Stimulated activated effector memory CD8-positive, alpha-beta T cell treated with anti-CD3 and anti-CD28 coated beads, Interleukin-12 subunit alpha, Interleukin-12 subunit beta, amount 100 ng/mL, for 72 hours (primary cell): ENCODE measurements around the gene RHEBL1.
A peak's percentile ranks its signal among the peaks of the same experiment; 100 is the strongest.

Source experiments
- ATAC-seq: fragments of 150-1000 bp; cut with Tn5 transposase; 2 replicates; pipeline ENCODE4 v1.10.0; 2021
- DNase-seq, 2 donors: peaks; one replicate each; pipeline ENCODE4 v3.0.0; 2021 to 2022; ENCODE audit warnings: low spot score in 2 of 2
- H3K27ac Mint-ChIP-seq: one replicate; pipeline ENCODE4 v1.8.0; 2022; ENCODE audit warnings: mild to moderate bottlenecking, mixed read lengths
- H3K36me3 Mint-ChIP-seq: one replicate; pipeline ENCODE4 v1.8.0; 2022; ENCODE audit warnings: mild to moderate bottlenecking, mixed read lengths
- H3K4me1 Mint-ChIP-seq: one replicate; pipeline ENCODE4 v1.8.0; 2022; ENCODE audit warnings: mixed read lengths
- H3K4me3 Mint-ChIP-seq: one replicate; pipeline ENCODE4 v1.8.0; 2022; ENCODE audit warnings: mild to moderate bottlenecking, mixed read lengths
- H3K9me3 Mint-ChIP-seq: one replicate; pipeline ENCODE4 v1.8.0; 2022; ENCODE audit warnings: mixed read lengths

The RHEBL1 gene

DNA sequence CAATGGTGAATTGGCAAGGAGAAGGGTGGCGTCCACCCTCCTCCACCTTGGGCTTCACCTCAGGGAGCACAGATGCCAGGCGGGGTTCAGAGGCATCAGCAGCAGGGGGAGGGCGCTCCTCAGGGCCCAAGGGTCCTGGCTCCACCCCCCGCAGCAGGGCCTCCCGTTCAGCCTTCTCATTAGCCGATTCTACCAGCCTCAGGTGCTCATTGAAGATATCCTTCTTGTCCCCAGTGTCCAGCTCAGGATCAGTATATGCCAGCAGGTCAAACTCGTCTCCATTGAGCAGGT is 31.9 kb downstream of the RHEBL1 start:
- ATAC-seq (no peak), DNase-seq (no peak)
- Mint-ChIP-seq H3K9me3 (no peaks in the 10 kb centered on the region), H3K36me3 (peaks cover 92% of the 10 kb centered on the region), H3K4me1 (no peaks in the 10 kb centered on the region), H3K4me3 (no peak overlapping the region), H3K27ac (no peak overlapping the region)

DNA sequence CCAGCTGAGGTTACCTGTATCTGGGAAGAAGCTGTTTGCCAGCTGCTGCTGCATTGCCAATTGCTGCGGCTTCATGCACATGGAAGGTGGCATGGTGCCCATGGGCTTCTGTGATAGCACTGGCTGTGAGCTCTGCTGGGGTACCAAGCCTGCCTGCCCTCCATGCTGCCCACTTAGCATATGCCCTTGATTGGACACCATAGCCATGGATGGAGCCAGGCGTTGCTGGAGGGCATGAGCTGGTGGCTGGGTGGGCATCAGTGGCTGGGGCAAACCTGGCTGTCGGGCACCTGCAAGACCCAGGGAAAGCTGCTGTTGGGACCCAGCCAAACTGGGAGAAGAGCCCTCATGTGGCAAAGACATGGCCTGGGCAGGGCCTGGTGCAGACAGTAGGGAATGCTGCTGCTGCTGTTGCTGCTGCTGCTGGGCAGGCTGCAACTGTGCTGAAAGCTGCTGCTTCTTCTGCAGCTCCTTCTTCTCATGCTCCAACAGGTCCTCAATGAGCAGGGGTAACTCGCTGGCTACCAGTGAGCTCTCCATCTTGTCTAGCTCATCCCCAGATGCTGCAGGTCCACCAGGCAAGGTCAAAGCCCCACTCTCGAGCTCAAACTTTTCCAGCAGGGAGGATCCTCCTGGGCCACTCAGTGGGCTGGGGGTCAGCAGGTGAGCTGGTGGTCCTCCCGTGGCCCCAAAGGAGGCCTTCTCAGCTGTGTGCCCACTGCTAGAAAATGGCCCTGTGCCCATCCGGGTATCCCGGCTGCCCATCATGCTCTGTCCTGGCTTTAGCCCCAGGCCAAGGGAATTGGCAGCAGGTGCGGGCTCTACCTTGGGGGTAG is 32.5 kb downstream of the RHEBL1 start:
- Mint-ChIP-seq H3K4me3 (no peak overlapping the region), H3K36me3 (peaks cover 92% of the 10 kb centered on the region), H3K27ac (no peak overlapping the region), H3K4me1 (no peaks in the 10 kb centered on the region), H3K9me3 (no peaks in the 10 kb centered on the region)
- no peak for ATAC-seq
- no peak for DNase-seq

GRCh38 chr12:49036029-49036428 is 33.8 kb downstream of the RHEBL1 start:
- ATAC-seq: no peak
- no peak for DNase-seq
- H3K27ac Mint-ChIP-seq: peak overlapping the region; percentile 12
- H3K4me3 Mint-ChIP-seq: no peak overlapping the region
- H3K9me3 Mint-ChIP-seq: no peaks in the 10 kb centered on the region
- no peaks in the 10 kb centered on the region for H3K4me1 Mint-ChIP-seq
- H3K36me3 Mint-ChIP-seq: peaks cover 94% of the 10 kb centered on the region

GRCh38 chr12:49034286-49034622 is 35.5 kb downstream of the RHEBL1 start:
- H3K9me3 Mint-ChIP-seq: no peaks in the 10 kb centered on the region
- peaks cover 94% of the 10 kb centered on the region for H3K36me3 Mint-ChIP-seq
- no peaks in the 10 kb centered on the region for H3K4me1 Mint-ChIP-seq
- no peak overlapping the region for H3K27ac Mint-ChIP-seq
- no peak overlapping the region for H3K4me3 Mint-ChIP-seq
- DNase-seq (no peak), ATAC-seq (no peak)

GRCh38 chr12:49033611-49034285 is 36.0 kb downstream of the RHEBL1 start:
- no peak overlapping the region for H3K4me3 Mint-ChIP-seq
- no peaks in the 10 kb centered on the region for H3K9me3 Mint-ChIP-seq
- H3K36me3 Mint-ChIP-seq: peaks cover 94% of the 10 kb centered on the region
- DNase-seq (no peak), ATAC-seq (no peak)
- H3K4me1 Mint-ChIP-seq: no peaks in the 10 kb centered on the region
- no peak overlapping the region for H3K27ac Mint-ChIP-seq

- H3K4me3 Mint-ChIP-seq: no peak overlapping the region
- peak; percentile 9 for ATAC-seq
- no peak for DNase-seq
Measured at GRCh38 chr12:49032679-49033447, 36.9 kb downstream of the RHEBL1 start.

DNA sequence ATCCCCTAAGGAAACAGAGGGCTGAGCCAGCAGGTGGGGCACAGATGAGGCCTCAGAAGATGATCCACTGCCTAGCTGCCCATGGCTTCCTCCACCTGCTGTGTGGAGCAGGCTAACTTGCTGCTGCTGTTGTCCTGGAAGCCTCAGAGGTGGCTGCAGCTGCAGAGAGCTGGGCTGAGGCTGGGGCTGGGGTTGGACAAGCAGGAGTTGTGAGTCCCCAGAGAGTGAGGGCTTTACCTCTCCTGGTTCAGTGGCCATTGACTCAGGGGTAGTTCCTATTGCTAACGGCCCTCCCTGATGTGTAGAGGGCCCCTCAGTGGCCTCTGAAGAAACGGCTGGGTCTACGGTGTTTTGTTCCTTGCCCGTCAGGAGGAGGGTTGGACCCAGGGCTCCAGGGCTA is 37.5 kb downstream of the RHEBL1 start:
- Mint-ChIP-seq H3K27ac (no peak overlapping the region), H3K9me3 (no peaks in the 10 kb centered on the region), H3K4me1 (no peaks in the 10 kb centered on the region), H3K36me3 (peaks cover 95% of the 10 kb centered on the region), H3K4me3 (no peak overlapping the region)
- DNase-seq (no peak), ATAC-seq (no peak)

More at GRCh38 chr12:49032679-49033447, 36.9 kb downstream of the RHEBL1 start:
- no peaks in the 10 kb centered on the region for H3K4me1 Mint-ChIP-seq
- H3K9me3 Mint-ChIP-seq: no peaks in the 10 kb centered on the region
- H3K27ac Mint-ChIP-seq: no peak overlapping the region
- peaks cover 94% of the 10 kb centered on the region for H3K36me3 Mint-ChIP-seq

- ATAC-seq: no peak
- DNase-seq: no peak
- H3K4me3 Mint-ChIP-seq: no peak overlapping the region
- H3K27ac Mint-ChIP-seq: peak overlapping the region; percentile 69
- peaks cover 95% of the 10 kb centered on the region for H3K36me3 Mint-ChIP-seq
- H3K9me3 Mint-ChIP-seq: no peaks in the 10 kb centered on the region
- no peaks in the 10 kb centered on the region for H3K4me1 Mint-ChIP-seq
Measured at GRCh38 chr12:49031573-49032161, 38.1 kb downstream of the RHEBL1 start.

GRCh38 chr12:49030714-49031572 is 38.8 kb downstream of the RHEBL1 start:
- Mint-ChIP-seq H3K27ac (peak overlapping the region; percentile 69), H3K36me3 (peaks cover 95% of the 10 kb centered on the region), H3K4me3 (no peak overlapping the region), H3K4me1 (no peaks in the 10 kb centered on the region), H3K9me3 (no peaks in the 10 kb centered on the region)
- ATAC-seq (no peak), DNase-seq (no peak)

DNA sequence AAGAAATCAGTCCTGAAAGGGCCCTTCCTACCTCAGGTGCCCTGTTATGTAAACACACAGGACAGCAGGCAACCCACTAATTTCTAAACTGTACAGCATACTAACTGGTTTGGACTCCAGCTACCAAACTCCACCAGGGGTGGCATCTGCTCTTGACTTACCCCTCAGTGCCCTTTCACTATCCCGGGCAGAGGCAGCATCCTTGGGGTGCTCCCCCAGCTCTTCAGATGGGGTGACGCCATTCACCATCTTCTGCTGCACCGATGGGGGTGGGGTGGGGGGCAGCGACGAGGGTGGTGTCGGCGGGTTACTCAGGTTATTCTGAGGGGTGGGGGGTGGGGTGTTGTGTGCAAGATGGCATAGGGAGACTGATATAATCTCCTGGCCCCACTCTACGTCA is 39.7 kb downstream of the RHEBL1 start:
- H3K36me3 Mint-ChIP-seq: peaks cover 93% of the 10 kb centered on the region
- no peak for ATAC-seq
- H3K27ac Mint-ChIP-seq: no peak overlapping the region
- H3K4me1 Mint-ChIP-seq: no peaks in the 10 kb centered on the region
- no peaks in the 10 kb centered on the region for H3K9me3 Mint-ChIP-seq
- no peak overlapping the region for H3K4me3 Mint-ChIP-seq
- no peak for DNase-seq

GRCh38 chr12:49028666-49029275 is 41.0 kb downstream of the RHEBL1 start:
- H3K9me3 Mint-ChIP-seq: no peaks in the 10 kb centered on the region
- no peak for ATAC-seq
- H3K27ac Mint-ChIP-seq: no peak overlapping the region
- no peak overlapping the region for H3K4me3 Mint-ChIP-seq
- no peak for DNase-seq
- no peaks in the 10 kb centered on the region for H3K4me1 Mint-ChIP-seq
- H3K36me3 Mint-ChIP-seq: peaks cover 91% of the 10 kb centered on the region

DNA sequence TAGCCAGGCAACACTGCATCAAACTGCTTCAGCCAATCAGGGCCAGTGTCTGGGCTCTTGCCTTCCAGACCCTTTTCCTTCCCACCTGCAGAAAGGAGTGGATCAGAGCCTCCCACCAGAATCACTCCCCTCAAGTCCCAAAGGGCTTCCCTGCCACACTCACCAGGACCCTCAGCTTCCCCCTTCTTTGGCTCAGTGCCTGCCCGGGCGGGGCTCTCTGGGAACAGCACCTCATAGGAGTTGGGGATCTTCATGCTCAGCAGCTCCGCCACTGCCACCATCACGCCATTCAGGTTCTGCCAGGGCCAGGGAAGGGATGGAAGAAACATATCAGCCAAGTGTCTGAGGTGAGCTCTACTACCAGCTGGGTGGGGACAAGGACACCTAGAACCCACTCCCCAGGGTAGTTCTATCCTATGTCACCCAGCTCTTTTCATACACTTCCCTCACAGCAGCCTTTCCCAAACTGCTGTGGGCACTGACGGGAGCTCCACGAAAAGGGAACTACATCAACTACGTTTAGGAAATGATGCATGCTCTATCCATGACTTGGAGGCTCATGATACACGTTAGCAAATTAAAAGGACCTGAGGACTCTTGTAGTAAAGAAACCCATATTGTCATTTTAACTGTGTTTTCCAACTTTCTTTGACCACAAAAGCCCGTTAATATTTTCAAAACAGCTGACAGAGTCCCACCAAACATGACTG is 41.8 kb downstream of the RHEBL1 start:
- Mint-ChIP-seq H3K9me3 (no peaks in the 10 kb centered on the region), H3K4me3 (no peak overlapping the region), H3K27ac (peak overlapping the region; percentile 81), H3K4me1 (no peaks in the 10 kb centered on the region), H3K36me3 (peaks cover 91% of the 10 kb centered on the region)
- no peak for ATAC-seq
- no peak for DNase-seq

DNA sequence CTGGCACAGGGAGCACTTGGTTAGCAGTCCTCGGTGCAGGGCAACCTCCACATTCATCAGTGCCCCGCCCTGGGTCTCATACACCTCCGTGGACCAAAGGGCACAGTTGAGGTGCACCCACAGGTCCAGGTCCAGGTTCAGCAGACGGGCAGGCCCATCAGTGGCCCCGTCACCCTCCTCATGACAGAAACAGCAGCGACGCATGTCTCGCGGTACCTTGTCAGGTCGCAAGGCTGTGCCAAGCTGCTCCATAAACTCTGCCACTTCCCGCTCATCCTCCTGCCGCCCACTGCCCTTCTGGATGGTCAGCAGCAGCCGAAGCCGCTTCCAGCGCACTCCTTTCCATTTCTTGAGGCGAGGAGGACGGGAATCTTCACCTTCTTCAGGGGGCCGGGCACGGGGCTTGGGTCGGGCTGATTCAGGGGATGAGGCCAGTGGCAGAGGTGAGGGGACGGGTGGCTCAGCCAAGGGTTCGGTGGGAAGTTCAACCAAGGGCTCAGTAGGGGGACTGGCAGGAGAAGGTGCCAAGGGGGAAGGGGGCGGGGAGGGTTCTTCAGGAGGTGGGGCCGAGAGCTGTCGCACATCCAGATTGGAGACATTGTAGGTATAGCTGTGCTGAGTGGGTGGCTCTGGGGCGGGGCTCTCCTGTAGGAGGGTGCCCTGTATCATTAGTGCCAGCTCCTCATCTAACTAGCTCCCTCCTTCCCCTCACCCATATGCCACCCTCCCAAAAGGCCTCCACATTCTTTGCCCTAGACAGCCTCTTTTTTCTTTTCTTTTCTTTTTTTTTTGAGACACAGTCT is 42.9 kb downstream of the RHEBL1 start:
- ATAC-seq (no peak), DNase-seq (no peak)
- H3K36me3 Mint-ChIP-seq: peaks cover 91% of the 10 kb centered on the region
- H3K9me3 Mint-ChIP-seq: no peaks in the 10 kb centered on the region
- no peak overlapping the region for H3K4me3 Mint-ChIP-seq
- no peaks in the 10 kb centered on the region for H3K4me1 Mint-ChIP-seq
- H3K27ac Mint-ChIP-seq: peak overlapping the region; percentile 81
